GM18502 (cell line): ENCODE data around the gene AGRN.
"Not testable (repeated sequence)": the region's sequence is repeated elsewhere in the genome, so short reads cannot be mapped to it uniquely, and the experiment has no call there.

Source experiments
- ATAC-seq: cut with Tn5 transposase; IDR thresholded peaks from one replicate; pipeline ENCODE4 v1.9.1; 2021; ENCODE audit warnings: mild to moderate bottlenecking; ENCODE audit not compliant: unreplicated experiment, poor library complexity

The AGRN gene

GRCh38 chr1:1087351-1088028 lies 67.6 kb downstream of the AGRN start:
- ATAC-seq = no peak

- ATAC-seq = no peak
Observed at GRCh38 chr1:1088029-1088800, 68.3 kb downstream of the AGRN start.

- no peak for ATAC-seq
Observed at GRCh38 chr1:1088801-1089680, 69.1 kb downstream of the AGRN start.

GRCh38 chr1:1089731-1090423 lies 70.0 kb downstream of the AGRN start:
- ATAC-seq = no peak

GRCh38 chr1:1090424-1091343 lies 70.8 kb downstream of the AGRN start:
- ATAC-seq = no peak

GRCh38 chr1:1091344-1092148 lies 71.6 kb downstream of the AGRN start:
- ATAC-seq = no peak

- no peak for ATAC-seq
Observed at GRCh38 chr1:1092149-1092855, 72.4 kb downstream of the AGRN start.

- no peak for ATAC-seq
Observed at GRCh38 chr1:1092894-1093609, 73.1 kb downstream of the AGRN start.

GRCh38 chr1:1093610-1093943 lies 73.7 kb downstream of the AGRN start:
- no peak for ATAC-seq

- ATAC-seq = no peak
Observed at GRCh38 chr1:1094981-1095380, 75.1 kb downstream of the AGRN start.

- not testable (repeated sequence) for ATAC-seq
Observed at GRCh38 chr1:1096136-1096535, 76.2 kb downstream of the AGRN start.

- no peak for ATAC-seq
Observed at GRCh38 chr1:1098681-1099421, 78.9 kb downstream of the AGRN start.

- ATAC-seq = no peak
Observed at GRCh38 chr1:1099506-1100183, 79.7 kb downstream of the AGRN start.

GRCh38 chr1:1100296-1100695 lies 80.4 kb downstream of the AGRN start:
- no peak for ATAC-seq

GRCh38 chr1:1101503-1101902 lies 81.6 kb downstream of the AGRN start:
- no peak for ATAC-seq

- ATAC-seq = not testable (repeated sequence)
Observed at GRCh38 chr1:1104152-1104551, 84.2 kb downstream of the AGRN start.
